ENCODE results near the gene SPDYE5.
"Not testable (repeated sequence)": the region's sequence is repeated elsewhere in the genome, so short reads cannot be mapped to it uniquely, and the experiment has no call there.

DNA sequence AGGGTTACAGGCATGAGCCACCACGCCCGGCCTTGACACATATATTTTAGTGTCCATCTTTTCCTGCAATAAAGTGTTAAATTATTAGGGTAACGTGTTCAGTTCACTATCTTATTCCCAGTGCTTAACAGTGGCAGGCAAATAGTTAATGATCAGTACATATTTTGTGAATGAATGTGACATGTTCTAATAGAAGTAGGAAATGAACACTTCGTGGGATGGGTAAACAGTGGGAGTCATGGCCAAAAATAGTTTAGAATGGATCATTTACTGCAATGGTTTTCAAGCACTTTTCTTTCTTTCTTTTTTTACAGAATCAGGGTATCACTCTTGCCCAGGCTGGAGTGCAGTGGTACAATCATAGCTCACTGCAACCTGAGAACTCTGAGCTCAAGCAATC is 22.0 kb upstream of the SPDYE5 start:
- TF ChIP-seq, protein P1, sequence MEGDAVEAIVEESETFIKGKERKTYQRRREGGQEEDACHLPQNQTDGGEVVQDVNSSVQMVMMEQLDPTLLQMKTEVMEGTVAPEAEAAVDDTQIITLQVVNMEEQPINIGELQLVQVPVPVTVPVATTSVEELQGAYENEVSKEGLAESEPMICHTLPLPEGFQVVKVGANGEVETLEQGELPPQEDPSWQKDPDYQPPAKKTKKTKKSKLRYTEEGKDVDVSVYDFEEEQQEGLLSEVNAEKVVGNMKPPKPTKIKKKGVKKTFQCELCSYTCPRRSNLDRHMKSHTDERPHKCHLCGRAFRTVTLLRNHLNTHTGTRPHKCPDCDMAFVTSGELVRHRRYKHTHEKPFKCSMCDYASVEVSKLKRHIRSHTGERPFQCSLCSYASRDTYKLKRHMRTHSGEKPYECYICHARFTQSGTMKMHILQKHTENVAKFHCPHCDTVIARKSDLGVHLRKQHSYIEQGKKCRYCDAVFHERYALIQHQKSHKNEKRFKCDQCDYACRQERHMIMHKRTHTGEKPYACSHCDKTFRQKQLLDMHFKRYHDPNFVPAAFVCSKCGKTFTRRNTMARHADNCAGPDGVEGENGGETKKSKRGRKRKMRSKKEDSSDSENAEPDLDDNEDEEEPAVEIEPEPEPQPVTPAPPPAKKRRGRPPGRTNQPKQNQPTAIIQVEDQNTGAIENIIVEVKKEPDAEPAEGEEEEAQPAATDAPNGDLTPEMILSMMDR (IDR thresholded peaks at IDR 0.05), result not testable (repeated sequence)
- TF ChIP-seq POLR2AphosphoS5, POLR2A (IDR thresholded peaks at IDR 0.05): not testable (repeated sequence)
